Prostate gland (tissue), 2 donors: ENCODE measurements around the gene IL20.

ENCODE experiments used
- CTCF ChIP-seq, 4 experiments: fragments of 200-600 bp in 2 of 4; fragments of 450-650 bp in 2 of 4; sonication (generic) in 2 of 4; IDR thresholded peaks; 1 replicate in 3 of 4; 2 replicates in 1 of 4; pipeline ENCODE4 v1.5.1; 2016 to 2019; ENCODE audit warnings: antibody characterized with exemption in 4 of 4, mild to moderate bottlenecking in 2 of 4, moderate library complexity in 2 of 4
- POLR2A ChIP-seq: fragments of 450-650 bp; IDR thresholded peaks from one replicate; pipeline ENCODE4 v1.6.1; 2016; ENCODE audit warnings: antibody characterized with exemption, mild to moderate bottlenecking
- POLR2AphosphoS5 ChIP-seq: sonication (generic); formaldehyde crosslinking; IDR thresholded peaks from one replicate; pipeline ENCODE4 v1.6.1; 2017; ENCODE audit warnings: antibody characterized with exemption

- TF ChIP-seq POLR2A, result no peak
- TF ChIP-seq CTCF (IDR thresholded peaks at IDR 0.05), result no peak
- TF ChIP-seq POLR2AphosphoS5, result no peak
Observed at GRCh38 chr1:206909883-206910318, 44.5 kb downstream of the IL20 start.
